NT2/D1 (cell line): ENCODE data around the gene UBD.

Experiments used
- DNase-seq: peaks from one replicate; pipeline ENCODE4 v3.0.0-alpha.2; 2011; ENCODE audit warnings: low read depth, low spot score
- H3K27me3 ChIP-seq: 2 replicates; pipeline ENCODE4 v1.6.0; 2011; ENCODE audit warnings: mild to moderate bottlenecking; ENCODE audit not compliant: insufficient read length, insufficient read depth
- H3K36me3 ChIP-seq: 2 replicates; pipeline ENCODE4 v1.6.1; 2011; ENCODE audit warnings: mild to moderate bottlenecking, low read length, mixed read lengths; ENCODE audit not compliant: insufficient read depth, insufficient read length
- H3K4me1 ChIP-seq: 2 replicates; pipeline ENCODE4 v1.5.1; 2011; ENCODE audit not compliant: insufficient read depth, insufficient read length
- H3K4me3 ChIP-seq: 2 replicates; pipeline ENCODE4 v1.5.1; 2011; ENCODE audit warnings: low read depth; ENCODE audit not compliant: insufficient read length
- H3K9ac ChIP-seq: 2 replicates; pipeline ENCODE4 v1.6.0; 2011; ENCODE audit warnings: low read depth; ENCODE audit not compliant: insufficient read length
- H3K9me3 ChIP-seq: 2 replicates; pipeline ENCODE4 v1.5.1; 2011; ENCODE audit warnings: mild to moderate bottlenecking, low read length; ENCODE audit not compliant: insufficient read depth
- SUZ12 ChIP-seq: IDR thresholded peaks from 2 replicates; pipeline ENCODE4 v1.6.1; 2011; ENCODE audit not compliant: insufficient read length, insufficient read depth; ENCODE audit errors: extremely low read depth
- YY1 ChIP-seq: IDR thresholded peaks from 2 replicates; pipeline ENCODE4 v1.6.1; 2011; ENCODE audit not compliant: insufficient read length, insufficient read depth
- ZNF274 ChIP-seq: IDR thresholded peaks from 2 replicates; pipeline ENCODE4 v1.6.1; 2011; ENCODE audit warnings: mild to moderate bottlenecking, low read depth, low read length

The UBD gene

GRCh38 chr6:29509711-29510110 is 49.8 kb downstream of the UBD start:
- Histone ChIP-seq H3K9me3 (no peaks in the 10 kb centered on the region; the same call in 1 of the 2 replicates), H3K4me3 (no peak overlapping the region), H3K27me3 (no peaks in the 10 kb centered on the region), H3K4me1 (no peaks in the 10 kb centered on the region), H3K9ac (no peak overlapping the region), H3K36me3 (no peaks in the 10 kb centered on the region)
- TF ChIP-seq SUZ12 (no peak), YY1 (no peak), ZNF274 (no peak)
- no peak for DNase-seq

GRCh38 chr6:29509239-29509638 is 50.3 kb downstream of the UBD start:
- Histone ChIP-seq H3K9me3 (no peaks in the 10 kb centered on the region; the same call in 1 of the 2 replicates), H3K4me3 (no peak overlapping the region), H3K36me3 (no peaks in the 10 kb centered on the region), H3K9ac (no peak overlapping the region), H3K4me1 (no peaks in the 10 kb centered on the region), H3K27me3 (no peaks in the 10 kb centered on the region)
- no peak for DNase-seq
- TF ChIP-seq ZNF274 (no peak), SUZ12 (no peak), YY1 (no peak)

- DNase-seq = no peak
Measured at GRCh38 chr6:29507319-29507718, 52.2 kb downstream of the UBD start.

GRCh38 chr6:29506446-29507067 is 53.0 kb downstream of the UBD start:
- DNase-seq = no peak
- H3K27me3 ChIP-seq = no peaks in the 10 kb centered on the region
- H3K4me3 ChIP-seq = no peak overlapping the region
- no peaks in the 10 kb centered on the region for H3K4me1 ChIP-seq
- no peak overlapping the region for H3K9ac ChIP-seq
- TF ChIP-seq ZNF274 (no peak), SUZ12 (no peak), YY1 (no peak)
- no peaks in the 10 kb centered on the region for H3K36me3 ChIP-seq
- no peaks in the 10 kb centered on the region for H3K9me3 ChIP-seq

More at GRCh38 chr6:29507319-29507718, 52.2 kb downstream of the UBD start:
- no peaks in the 10 kb centered on the region for H3K36me3 ChIP-seq
- H3K9me3 ChIP-seq = no peaks in the 10 kb centered on the region
- TF ChIP-seq ZNF274 (no peak), YY1 (no peak), SUZ12 (no peak)
- H3K9ac ChIP-seq = no peak overlapping the region
- H3K27me3 ChIP-seq = no peaks in the 10 kb centered on the region
- no peaks in the 10 kb centered on the region for H3K4me1 ChIP-seq
- no peak overlapping the region for H3K4me3 ChIP-seq

GRCh38 chr6:29505808-29506207 is 53.7 kb downstream of the UBD start:
- Histone ChIP-seq H3K4me1 (no peaks in the 10 kb centered on the region), H3K9ac (no peak overlapping the region), H3K4me3 (no peak overlapping the region), H3K9me3 (no peaks in the 10 kb centered on the region), H3K36me3 (no peaks in the 10 kb centered on the region), H3K27me3 (no peaks in the 10 kb centered on the region)
- no peak for DNase-seq
- no peak for TF ChIP-seq ZNF274
- TF ChIP-seq YY1 = no peak
- no peak for TF ChIP-seq SUZ12
